GM21619 (cell line): Measurements from ENCODE around the gene JAK1.

ENCODE experiments used
- ATAC-seq: cut with Tn5 transposase; IDR thresholded peaks from one replicate; pipeline ENCODE4 v1.9.1; 2021; ENCODE audit not compliant: unreplicated experiment

The JAK1 gene

GRCh38 chr1:64873576-64873975 lies 92.8 kb downstream of the JAK1 start:
- ATAC-seq: no peak

GRCh38 chr1:64872067-64872466 lies 94.3 kb downstream of the JAK1 start:
- ATAC-seq: no peak

GRCh38 chr1:64871256-64871655 lies 95.1 kb downstream of the JAK1 start:
- no peak for ATAC-seq

DNA sequence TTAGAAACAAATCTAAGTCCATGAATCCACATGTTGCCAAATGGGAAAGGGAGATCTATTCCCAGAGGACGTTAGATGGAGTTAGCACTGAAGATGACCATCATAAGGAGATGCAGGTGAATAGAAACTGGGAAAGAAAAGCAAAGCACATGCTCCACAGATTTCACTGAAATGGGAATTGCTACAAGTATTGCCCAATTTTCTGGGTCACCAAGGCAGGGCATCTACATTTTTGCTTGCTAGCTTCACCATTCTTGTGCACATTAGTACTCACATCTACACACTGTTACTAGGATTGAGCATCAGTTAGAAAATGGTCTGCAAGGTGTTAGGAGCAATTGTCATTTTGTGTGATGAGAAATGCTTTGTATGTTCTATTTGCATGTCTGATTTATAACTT lies 99.1 kb downstream of the JAK1 start:
- ATAC-seq: no peak

DNA sequence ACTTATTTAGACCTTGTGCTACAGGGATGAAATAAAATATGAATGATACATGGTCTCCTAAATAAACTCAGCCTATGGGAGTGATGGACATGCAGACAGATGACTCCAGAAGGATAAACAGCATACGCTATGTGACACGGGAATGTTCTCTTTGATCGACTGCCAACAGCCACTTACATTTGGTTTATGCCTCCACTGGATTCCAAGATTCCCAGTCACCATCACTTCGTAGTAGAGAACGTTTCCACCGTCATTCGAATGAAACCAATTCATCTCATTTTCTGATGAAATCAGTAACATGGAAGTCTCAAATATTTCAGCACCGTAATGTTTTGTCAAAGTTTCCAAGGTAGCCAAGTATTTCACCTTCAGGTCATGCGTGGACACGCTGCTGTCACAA lies 99.7 kb downstream of the JAK1 start:
- ATAC-seq: no peak

DNA sequence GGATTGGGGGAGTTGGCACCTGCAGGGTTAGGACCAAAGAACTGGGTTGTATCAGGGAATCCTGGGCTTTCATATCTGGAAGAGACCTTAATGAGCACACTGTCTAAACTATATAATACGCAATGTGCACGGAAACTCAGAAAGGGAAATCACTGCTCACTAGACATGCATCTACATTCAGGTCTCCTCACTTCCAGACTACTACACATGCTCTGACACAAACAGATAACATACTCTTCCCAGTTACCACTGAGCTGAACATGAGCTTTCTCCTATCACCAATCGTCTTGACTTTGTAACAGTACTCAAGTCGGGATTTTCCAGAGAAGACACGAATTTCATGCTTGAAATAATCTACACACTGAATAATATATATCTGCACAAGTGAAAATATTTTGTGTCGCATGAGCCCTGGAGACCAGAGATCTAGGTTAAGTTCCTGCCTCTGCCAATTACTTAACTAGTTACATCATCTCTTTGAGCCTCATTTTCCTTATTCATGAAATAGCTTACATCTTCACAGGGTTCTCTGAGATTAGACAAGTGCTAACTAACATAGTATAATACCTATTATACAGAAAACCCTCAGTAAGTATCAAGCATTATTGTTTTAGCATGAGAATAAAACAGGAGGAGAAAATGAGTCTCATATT lies 101.1 kb downstream of the JAK1 start:
- no peak for ATAC-seq

DNA sequence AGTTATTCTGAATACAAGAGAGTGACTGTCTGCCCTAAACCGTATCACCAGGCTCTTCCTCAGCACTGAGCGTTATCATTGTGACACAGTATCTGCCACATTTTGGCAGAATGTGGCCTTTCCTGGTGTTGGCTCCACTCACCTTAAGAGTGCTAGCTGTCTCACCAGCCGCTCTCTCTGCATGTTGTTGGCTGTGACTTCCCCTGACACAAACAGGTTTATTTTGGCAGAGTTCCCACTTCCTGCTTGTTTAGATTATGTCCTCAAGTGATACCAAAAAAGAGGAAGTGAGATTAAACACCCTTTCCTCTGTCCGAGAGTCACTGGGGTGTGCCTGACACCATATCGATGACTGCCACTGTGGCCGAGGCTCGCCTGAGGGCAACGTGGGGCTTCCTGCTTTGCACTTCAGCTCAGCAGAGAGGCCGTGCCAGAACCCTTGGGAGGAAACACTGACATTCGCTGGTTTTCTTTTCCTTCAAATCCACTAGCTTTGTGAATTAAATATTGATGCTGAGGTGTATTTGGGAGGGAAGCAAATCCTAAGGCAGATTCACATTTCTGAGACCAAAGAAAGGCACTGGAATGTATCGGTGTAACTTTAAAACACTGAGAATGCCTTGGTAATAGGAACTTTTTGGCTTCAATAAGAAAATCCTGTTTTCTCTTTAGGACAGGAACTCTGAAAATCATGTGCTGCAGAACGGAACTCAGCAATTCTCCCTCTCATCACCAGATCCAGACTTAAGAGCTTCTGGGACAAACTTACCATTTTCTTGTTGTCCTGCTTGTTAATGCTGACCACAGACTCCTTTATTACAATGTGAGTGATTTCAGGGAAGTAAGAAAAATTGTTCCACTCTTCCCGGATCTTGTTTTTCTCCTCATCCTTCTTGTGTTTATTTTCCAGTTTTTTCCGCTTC lies 102.1 kb downstream of the JAK1 start:
- ATAC-seq: peak; percentile 100

GRCh38 chr1:64861611-64862010 lies 104.7 kb downstream of the JAK1 start:
- no peak for ATAC-seq

DNA sequence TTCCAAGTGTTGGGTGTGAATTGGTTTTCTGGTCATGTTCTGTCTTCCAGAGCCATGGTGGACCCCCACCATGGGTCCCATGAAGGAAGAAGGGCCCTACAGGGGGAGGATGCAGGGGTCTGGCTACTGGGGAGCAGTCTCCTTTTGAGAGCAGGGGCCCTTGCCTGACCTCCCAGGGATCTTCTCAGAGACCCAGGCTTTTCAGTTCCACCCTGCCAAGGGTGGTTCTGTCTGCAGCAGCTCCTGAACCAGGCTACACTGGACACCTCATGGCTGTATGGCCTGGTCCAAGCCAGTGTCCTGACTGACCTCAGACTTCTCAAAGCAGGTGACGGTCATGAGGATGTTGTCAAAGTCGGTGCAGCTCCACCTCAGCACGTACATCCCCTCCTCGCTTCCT lies 109.0 kb downstream of the JAK1 start:
- ATAC-seq: no peak

DNA sequence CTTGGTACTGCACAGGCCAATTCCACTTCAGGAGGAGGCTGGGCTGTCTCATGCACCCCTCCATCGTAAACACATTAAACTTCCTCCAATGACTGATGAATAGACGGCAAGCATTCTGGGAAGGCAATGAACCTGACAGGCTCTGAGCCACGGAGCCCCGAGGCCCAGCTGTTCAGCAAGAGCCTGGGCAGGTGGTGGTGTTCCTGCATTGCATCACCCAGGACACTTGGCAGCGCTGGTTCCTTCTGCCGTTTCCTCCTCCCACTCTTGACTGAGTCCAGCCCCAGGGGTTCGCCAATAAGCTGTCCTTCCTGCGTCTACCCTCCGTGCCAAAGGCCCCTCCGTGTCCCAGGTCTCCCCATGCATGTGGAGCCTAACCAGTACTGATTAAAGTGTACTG lies 109.8 kb downstream of the JAK1 start:
- no peak for ATAC-seq

- ATAC-seq: no peak
These were observed 110.8 kb downstream of the JAK1 start for GRCh38 chr1:64855557-64855956.

DNA sequence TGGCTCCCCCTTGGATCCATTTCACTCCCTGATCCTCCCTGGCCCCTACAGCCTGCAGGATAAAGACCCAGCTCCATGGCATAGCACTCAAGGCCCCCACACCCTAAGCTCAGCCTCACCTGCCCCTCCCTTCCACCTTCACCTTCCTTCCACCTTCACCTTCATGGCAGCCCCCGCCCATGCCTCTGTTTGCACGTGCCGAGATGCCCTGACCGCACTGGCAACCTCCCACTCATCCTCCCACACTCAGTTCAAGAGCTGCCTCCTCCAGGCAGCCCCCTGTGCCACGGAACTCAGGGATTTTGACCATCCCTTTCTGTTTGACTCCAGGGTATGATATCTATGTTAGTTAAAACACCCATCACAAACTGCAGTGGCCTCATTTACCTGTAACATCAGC lies 111.7 kb downstream of the JAK1 start:
- ATAC-seq: no peak

DNA sequence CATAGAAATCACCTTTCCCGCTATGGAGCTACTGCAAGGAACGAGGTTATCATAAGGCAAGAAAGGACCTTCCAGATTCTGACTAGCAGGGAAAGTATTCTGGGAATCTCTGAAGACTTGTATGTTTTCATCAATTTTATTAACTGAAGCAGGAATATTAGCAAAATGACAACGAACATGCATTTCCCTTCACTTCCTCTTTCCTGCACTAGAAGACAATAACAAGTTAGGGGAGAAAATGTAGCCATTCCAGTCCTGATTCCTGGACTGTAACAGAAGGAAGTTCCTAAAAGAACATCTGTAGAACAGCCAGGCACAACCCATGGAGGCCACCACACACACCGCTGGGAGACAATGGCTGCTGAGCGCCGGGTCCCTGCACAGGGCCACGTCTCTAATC lies 114.7 kb downstream of the JAK1 start:
- no peak for ATAC-seq

- ATAC-seq: no peak
These were observed 115.5 kb downstream of the JAK1 start for GRCh38 chr1:64850846-64851245.

DNA sequence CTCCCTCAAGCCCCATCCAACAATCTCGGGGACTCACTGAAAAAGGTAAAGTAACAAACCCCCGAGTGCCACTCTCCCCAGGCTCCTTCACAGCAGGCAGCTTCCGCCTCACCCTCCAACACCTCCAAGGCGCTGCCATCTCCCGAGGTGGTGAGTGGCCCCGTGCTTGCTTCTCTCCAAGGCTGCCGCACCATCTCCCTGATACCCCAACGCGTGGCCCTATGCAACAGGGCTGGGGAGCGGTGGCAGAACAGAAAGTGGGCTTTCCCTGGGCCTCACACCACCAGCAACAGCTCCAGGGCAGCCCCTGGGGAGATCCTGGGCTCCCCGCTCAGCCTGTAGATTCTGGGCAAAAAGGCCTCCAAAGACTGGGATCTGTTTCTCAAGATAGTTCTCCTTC lies 116.4 kb downstream of the JAK1 start:
- no peak for ATAC-seq

- ATAC-seq: no peak
These were observed 117.5 kb downstream of the JAK1 start for GRCh38 chr1:64848803-64849202.

DNA sequence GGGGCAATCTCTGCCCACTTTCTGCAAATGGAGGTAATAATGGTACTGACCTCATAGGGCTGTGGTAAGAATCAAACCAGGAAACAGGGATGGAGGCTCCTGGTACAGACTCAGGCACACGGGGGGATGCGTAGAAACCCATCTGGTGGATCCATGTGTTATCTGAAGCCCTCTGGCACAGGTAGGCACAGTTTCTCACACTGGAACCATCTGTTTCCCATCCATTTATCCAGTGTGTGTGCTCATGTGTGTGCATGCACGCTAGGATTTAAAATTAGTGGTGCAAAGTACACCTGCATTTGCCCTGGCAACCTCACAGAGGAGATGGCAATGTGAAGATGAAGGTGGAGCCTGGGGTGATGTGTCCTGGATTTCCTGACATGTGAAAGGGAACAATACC lies 118.2 kb downstream of the JAK1 start:
- ATAC-seq: no peak

GRCh38 chr1:64847666-64848065 lies 118.7 kb downstream of the JAK1 start:
- ATAC-seq: no peak

DNA sequence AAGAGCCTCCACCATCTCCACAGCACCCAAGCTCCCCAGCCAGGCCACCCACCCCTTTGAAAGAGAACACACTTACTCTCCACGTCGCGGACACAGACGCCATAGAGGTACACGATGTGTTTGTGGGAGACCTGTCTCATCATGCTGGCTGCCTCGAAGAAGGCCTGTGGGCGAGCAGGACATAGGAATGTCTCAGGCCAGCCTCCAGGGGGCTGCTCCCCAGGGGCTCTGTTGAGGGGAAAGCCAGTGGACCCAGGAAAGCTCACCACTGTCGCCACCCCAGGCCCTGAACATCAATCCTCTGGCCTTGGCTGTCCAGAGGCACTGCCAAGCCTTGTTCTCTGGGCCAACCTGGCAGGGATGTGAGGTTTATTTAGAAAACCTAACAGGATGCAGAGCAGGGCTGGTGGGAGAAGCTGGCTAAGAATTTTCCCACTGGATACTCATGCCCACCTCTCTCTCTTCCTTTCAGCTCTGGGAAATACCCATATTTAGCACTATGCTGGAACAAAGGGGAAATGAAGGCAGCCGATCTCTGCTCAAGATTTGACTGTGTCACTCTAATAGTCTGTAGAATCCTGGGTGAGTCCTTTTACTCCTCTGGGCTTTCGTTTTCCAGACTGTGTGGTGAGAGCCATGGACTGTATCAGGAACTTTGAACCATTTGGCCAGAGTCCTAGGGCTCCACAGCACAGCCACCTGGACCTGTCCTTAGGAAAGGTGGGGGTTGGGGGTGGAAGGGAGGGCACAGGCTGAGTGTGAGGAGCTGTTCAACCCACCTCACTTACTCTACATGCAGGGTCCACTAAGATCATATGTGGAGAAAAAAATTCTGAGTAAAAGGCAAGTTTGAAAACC lies 119.5 kb downstream of the JAK1 start:
- no peak for ATAC-seq

- no peak for ATAC-seq
These were observed 120.4 kb downstream of the JAK1 start for GRCh38 chr1:64845831-64846425.

DNA sequence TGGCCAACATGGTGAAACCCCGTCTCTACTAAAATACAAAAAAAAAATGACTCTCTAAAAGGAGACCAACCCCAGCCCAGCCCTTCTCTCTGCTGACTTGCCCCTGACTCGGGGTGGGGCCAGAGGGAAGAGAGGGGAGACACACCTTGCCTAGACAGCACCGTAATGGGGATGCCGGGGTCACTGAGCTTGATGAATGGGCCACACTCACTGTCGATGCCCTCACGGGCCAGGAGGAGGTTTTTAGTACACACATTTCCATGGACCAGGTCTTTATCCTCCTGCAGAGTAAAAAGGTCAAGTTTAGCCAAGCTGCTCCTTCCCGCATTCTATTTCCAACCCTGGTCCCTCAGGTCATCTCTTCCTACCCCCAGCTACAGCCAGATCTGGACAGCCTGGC lies 121.7 kb downstream of the JAK1 start:
- ATAC-seq: no peak
